AG20443 (cell line): ENCODE results near the gene ZNF432.
A peak's percentile ranks its signal among the peaks of the same experiment; 100 is the strongest.

Source experiments
- DNase-seq: peaks from one replicate; pipeline ENCODE4 v3.0.0; 2012; ENCODE audit warnings: low spot score, mixed read lengths

ZNF432 gene

DNA sequence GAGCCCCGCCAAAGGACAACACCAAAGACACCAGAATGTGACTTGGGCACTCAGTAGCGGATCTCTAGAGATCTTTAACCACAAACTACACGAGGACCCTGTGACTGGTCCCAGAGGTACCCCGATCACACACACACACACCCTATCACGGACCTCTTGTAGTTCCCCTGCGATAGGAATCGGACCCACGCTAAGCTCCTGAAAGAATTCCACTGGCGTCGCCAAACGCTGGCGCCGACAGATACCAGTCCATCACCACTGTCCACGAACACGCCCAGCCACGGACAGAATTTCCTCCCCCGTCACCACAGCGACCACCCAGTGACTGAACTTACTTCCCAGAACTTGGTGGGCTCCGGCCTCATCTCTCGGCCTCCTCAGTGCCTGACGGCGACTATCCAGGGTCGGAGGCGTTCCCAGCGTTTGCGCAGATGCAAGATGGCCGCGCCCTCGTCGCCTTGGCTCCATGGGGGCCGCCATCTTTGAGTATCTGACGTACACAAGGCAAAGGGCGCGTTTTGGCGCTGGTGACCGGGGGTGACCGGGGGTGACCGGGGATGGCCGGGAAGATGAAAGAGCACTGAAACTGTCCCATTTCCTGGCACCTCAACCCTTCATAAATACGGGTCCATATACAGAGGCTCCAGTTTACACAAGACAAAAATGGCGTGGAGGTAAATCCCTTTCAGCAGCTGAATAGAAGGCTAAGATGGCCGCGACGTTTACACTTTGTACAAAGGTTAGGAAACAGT, 40.7 kb downstream of the ZNF432 start, which contains the start of gene ZNF615:
TSS of gene ZNF615 (minus strand) at position 406 of the 752 bp plus-strand sequence. CDS start 4,500 bp downstream, outside the sequence.
- DNase-seq: peak; percentile 94

DNA sequence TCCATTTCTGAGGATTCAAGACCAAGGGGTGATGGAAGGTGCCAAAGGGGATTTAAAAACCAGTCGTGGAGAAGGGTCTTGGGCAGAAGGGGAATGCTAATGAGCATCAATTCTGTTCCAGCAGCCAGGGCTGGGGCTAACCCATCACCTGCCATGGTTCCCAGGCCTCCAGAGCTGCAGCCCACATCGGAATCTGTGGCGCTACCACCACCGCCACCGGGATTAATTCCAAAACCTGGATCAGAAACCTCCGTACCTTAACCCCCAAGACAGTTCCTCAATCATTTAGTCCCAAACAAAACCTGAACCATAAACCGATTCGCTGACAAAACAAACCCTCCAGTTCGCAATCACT, 41.2 kb downstream of the ZNF432 start:
- DNase-seq: peak; percentile 48

DNA sequence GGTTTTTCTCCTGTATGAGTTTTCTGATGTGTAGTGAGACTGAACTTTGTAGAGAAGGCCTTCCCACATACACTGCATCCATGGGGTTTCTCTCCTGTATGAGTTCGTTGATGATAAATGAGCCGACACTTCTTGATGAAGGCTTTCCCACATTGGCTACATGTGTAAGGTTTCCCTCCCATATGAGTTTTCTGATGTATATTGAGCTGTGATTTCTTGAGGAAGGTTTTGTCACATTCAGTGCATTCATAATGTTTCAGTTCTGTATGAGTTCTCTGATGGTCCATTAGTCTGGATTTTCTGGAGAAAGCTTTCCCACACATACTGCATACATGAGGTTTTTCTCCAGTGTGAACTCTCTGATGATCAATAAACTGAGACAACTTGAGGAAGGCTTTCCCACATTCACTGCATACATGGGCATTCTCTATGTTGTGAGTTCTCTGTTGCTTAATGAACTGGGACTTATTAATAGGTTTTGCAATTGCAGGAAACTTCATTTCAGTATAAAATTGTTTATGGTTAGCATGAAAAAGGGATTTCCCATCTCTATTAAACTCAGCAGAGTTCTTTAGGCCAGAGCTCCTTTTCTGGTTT, 54.5 kb downstream of the ZNF432 start:
- DNase-seq: no peak

DNA sequence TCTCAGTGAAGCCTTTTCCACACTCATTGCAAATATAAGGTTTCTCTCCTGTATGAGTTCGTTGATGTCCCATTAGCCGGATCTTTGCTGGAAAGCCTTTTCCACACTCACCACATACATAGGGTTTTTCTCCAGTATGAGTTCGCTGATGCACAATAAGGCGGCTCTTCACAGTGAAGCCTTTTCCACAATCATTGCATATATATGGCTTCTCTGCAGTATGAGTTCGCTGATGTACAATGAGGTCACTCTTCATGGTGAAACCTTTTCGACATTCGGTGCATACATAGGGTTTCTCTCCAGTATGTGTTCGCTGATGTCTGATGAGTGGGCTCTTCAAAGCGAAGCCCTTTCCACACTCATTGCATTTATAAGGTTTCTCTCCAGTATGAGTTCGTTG, 55.2 kb downstream of the ZNF432 start:
- no peak for DNase-seq

DNA sequence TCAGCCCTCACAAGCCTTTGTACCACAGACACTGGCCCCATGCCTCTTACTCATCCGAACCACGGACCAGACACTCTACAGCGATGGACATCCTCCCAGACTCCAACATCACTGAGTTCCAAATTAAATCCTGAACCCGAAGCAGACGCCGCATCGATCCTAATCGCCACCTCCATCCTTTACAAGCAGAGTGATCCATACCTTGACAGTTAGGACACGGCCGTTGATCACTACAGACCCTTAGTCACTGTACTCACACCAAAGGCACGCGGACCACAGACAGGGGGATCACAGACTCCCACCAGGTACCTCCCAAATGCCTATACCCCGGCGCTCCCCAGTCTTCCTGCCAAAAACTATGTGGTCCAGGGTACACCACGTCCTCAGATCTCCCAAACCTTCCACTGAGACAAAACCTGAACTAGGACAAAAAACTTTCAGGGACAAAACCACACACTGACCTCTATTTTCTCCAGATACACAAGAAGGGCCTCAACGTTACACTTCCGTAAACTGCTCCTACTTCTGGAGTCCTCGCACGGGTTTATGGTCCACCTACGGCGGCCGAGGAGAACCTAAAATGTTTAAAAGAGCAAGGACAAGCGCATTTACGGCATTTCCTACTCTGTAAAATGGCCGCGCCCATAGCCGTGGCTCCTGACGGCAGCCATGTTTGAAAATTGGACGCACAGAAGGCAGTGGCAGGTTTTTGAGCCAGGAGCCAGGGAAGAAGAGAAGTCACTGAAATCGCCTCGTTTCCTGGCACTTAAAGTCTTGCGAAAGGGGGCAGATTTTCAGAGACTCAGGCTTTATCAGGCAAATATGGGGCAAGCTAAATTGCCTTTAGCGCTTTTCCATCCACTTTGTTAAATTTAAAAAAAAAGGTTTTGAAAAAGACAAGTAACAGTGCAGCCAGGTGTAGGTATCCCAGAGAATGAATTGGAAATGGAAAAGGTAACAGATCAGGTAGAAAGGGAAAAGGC, 62.0 kb downstream of the ZNF432 start, which contains the start of gene ZNF350:
TSS of gene ZNF350 (minus strand) at position 532 of the 983 bp plus-strand sequence. CDS start 12,480 bp downstream, outside the sequence.
- DNase-seq: peak; percentile 92

DNA sequence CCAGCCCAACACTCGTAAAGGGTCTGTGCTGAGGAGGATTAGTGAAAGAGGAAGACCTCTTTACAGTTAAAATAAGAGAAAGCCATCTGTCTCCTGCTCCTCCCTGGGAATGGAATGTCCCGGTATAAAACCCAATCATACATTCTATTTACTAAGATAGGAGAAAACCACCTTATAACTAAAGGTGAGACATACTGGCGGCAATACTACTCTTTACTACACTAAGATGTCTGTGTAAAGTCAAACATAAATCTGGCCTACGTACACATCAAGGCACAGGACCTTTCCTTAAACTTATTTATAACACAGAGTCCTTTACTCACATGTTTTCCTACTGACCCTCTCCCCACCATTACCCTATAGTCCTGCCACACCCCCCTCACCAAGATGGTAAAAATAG, 65.3 kb downstream of the ZNF432 start:
- no peak for DNase-seq
